Measurements from ENCODE around the gene SEC24C. TPM values are rescaled to one million over a fixed set of nuclear protein-coding genes. Genes with fewer than 3 reads are reported as not detected.

The SEC24C gene
- total RNA-seq, 1 experiment from 2014 or later: 76.5 TPM

DNA sequence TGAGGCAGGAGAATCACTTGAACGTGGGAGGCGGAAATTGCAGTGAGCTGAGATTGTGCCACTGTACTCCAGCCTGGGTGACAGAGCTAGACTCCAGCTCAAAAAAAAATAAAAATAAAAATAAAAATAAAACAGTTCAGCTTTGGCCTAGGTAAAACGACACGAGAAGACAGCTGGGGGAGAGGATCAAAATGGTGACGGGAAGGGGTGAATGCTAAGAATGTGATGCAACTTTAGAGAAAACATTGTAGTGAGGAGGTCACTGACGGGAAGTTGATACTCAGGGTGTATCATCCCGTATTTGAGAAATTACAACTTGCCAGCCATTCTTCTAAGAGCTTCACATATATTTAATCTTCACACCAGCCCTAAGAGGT, 66.2 kb downstream of the SEC24C start:
- no peak for DNase-seq (ENCODE audit: low spot score)

- DNase-seq (ENCODE audit: low spot score): peak; percentile 29
Measured at GRCh38 chr10:73810735-73811465, 66.7 kb downstream of the SEC24C start.

DNA sequence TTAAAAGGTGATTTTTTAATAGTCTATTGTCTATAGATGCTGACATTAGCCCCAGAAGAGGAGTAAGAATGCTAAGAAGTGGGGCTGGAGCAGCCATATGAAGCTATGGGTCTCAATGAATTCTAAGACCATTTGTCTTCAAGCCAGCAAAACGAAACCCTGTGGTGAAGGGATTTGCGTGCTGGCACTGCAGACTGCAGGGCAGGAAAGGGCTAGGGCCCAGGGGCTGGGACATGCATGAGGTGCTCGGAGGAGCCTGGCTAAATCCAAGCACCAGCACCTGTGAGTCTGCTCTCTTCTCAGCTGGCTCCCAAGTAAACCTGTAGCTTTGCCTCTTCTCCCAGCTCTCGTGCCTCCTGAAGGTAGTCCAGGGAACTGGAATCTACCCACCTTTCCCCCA, 68.5 kb downstream of the SEC24C start:
- no peak for DNase-seq (ENCODE audit: low spot score)

GRCh38 chr10:73813333-73813732, 69.2 kb downstream of the SEC24C start:
- DNase-seq (ENCODE audit: low spot score): no peak

- no peak for DNase-seq (ENCODE audit: low spot score)
Measured at GRCh38 chr10:73814276-73814895, 70.2 kb downstream of the SEC24C start.

- DNase-seq (ENCODE audit: low spot score): no peak
Measured at GRCh38 chr10:73814896-73815718, 70.9 kb downstream of the SEC24C start.

GRCh38 chr10:73815719-73816030, 71.5 kb downstream of the SEC24C start:
- no peak for DNase-seq (ENCODE audit: low spot score)

- no peak for DNase-seq (ENCODE audit: low spot score)
Measured at GRCh38 chr10:73816917-73817729, 73.0 kb downstream of the SEC24C start.

DNA sequence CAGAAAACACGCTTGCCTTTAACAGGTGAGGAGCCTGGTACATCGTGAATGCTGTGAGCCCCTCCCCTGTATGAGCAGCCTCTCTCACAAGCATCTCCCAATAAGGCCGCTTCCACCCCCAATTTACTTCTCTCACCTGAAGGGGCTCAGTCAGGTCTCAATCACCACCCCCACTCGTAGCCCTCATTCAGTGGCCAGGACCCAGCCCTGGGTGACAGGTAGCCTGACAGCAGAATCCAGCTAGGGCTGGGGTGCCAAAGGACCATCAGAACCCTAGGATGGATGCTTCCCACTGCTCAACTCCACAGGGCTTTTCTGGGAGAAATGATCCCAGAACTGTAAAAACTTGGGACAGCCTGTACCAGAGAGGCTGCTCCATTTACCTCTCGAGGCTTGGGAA, 73.7 kb downstream of the SEC24C start:
- no peak for DNase-seq (ENCODE audit: low spot score)

- no peak for DNase-seq (ENCODE audit: low spot score)
Measured at GRCh38 chr10:73818402-73818801, 74.2 kb downstream of the SEC24C start.

DNA sequence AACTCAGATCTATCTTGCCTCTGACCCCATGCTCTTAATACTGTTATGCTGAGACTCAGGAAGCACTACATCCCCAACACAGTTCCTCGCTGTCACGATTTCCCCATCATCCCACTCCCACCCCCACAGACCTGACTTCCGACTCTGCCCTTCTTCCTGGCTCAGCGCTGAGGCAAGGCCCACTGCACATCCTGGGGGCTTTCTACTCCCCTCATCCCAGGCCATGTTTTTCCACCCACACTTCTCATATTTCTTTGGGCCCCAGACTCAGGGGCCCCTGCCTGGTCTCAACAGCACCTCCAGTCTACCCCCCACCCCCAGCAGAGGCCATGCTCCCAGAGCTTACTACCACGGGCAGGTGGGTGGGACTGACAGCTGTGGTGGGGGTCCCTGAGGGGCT, 74.9 kb downstream of the SEC24C start:
- DNase-seq (ENCODE audit: low spot score): no peak

DNA sequence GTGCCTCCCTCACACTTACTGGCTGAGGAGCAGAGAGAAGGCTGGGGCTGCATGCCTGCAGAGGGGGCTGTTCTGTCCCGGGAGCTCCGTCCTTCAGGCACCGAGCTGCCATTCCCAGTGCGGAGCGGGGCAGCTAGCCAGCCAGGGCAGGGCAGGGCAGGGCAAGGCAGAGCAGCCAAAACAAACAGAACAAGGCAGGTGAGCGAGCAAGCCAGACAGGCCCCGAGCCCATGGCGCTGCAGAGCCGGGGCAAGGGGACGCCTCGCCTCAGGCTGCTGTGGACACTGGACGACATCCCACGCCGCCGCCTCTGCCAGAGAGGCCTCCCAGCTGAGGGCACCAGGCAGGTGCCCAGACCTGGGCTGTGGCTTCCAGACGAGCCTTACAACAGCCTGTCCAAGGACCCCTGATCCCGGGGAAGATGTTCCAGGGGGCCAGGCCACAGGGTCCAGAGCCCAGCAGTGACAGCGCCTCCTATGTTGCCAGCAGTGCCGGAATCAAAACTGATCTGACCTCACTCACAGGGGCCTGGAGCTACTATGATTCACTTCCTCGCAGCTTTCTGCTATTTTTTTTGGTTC, 75.4 kb downstream of the SEC24C start:
- DNase-seq (ENCODE audit: low spot score): peak; percentile 80

Small RNA genes within 50 kb of the gene (small RNA-seq; reads per million reads assigned to genes)
- gene AC022400.4: not detected
- not detected for gene AC022400.9
- not detected for gene RNA5SP320
- not detected for gene ZSWIM8-AS1

Other genes with a start within 250 kb of the SEC24C start
- gene PPP3CB, start 248.3 kb upstream of the SEC24C start, total RNA-seq (2014; rRNA removed; shearing (Covaris generic)): 4.9 and 7.1 TPM in 2 replicates
- 43.7 and 44.6 TPM in 2 replicates for gene USP54, start 153.0 kb upstream of the SEC24C start, total RNA-seq (2014; rRNA removed; shearing (Covaris generic))
- not detected in 2 replicates for gene MYOZ1, start 102.9 kb upstream of the SEC24C start, total RNA-seq (2014; rRNA removed; shearing (Covaris generic))
- gene SYNPO2L, start 88.3 kb upstream of the SEC24C start, total RNA-seq (2014; rRNA removed; shearing (Covaris generic)): not detected in 2 replicates
- 1.1 and 2.8 TPM in 2 replicates for gene AGAP5, start 46.3 kb upstream of the SEC24C start, total RNA-seq (2014; rRNA removed; shearing (Covaris generic))
- gene CHCHD1, start 37.7 kb downstream of the SEC24C start, total RNA-seq (2014; rRNA removed; shearing (Covaris generic)): 57.6 and 65.8 TPM in 2 replicates
- gene ZSWIM8, start 41.2 kb downstream of the SEC24C start, total RNA-seq (2014; rRNA removed; shearing (Covaris generic)): 32.9 and 40.0 TPM in 2 replicates
- gene NDST2, start 67.2 kb downstream of the SEC24C start, total RNA-seq (2014; rRNA removed; shearing (Covaris generic)): 18.6 and 19.8 TPM in 2 replicates
- 44.2 and 48.3 TPM in 2 replicates for gene CAMK2G, start 130.2 kb downstream of the SEC24C start, total RNA-seq (2014; rRNA removed; shearing (Covaris generic))
- gene PLAU, start 166.8 kb downstream of the SEC24C start, total RNA-seq (2014; rRNA removed; shearing (Covaris generic)): 0.15 and 0.21 TPM in 2 replicates

Data from HT-29 (cell line).